Mucosa of gallbladder (tissue), 1 donor: ENCODE data around the gene SLC39A11. TPM values are rescaled to one million over a fixed set of nuclear protein-coding genes. Genes with fewer than 3 reads are reported as not detected.
"Not testable (repeated sequence)": the region's sequence is repeated elsewhere in the genome, so short reads cannot be mapped to it uniquely, and the experiment has no call there.

Source experiments
- DNase-seq: peaks from one replicate; pipeline ENCODE4 v3.0.0-alpha.2; 2020; ENCODE audit warnings: low spot score
- total RNA-seq: library from RNA; stranded (reverse); gene quantifications from one replicate; pipeline ENCODE4 v1.2.1, GENCODE V29; 2021
- donor health status: DM: no; HTN: no; CAD: no.

The SLC39A11 gene
- total RNA-seq, 1 donor from 2014 or later, result 62.8 TPM

- DNase-seq, result no peak
Measured at GRCh38 chr17:73071066-73071999, 21.2 kb downstream of the SLC39A11 start.

GRCh38 chr17:73069841-73070240 lies 22.6 kb downstream of the SLC39A11 start:
- no peak for DNase-seq

- DNase-seq, result no peak
Measured at GRCh38 chr17:73069164-73069770, 23.2 kb downstream of the SLC39A11 start.

- DNase-seq, result no peak
Measured at GRCh38 chr17:73068322-73069153, 23.9 kb downstream of the SLC39A11 start.

- not testable (repeated sequence) for DNase-seq
Measured at GRCh38 chr17:73067699-73068098, 24.8 kb downstream of the SLC39A11 start.

- DNase-seq, result no peak
Measured at GRCh38 chr17:73067075-73067474, 25.4 kb downstream of the SLC39A11 start.

GRCh38 chr17:73066148-73066884 lies 26.2 kb downstream of the SLC39A11 start:
- DNase-seq, result no peak

GRCh38 chr17:73065376-73065775 lies 27.1 kb downstream of the SLC39A11 start:
- no peak for DNase-seq

- DNase-seq, result no peak
Measured at GRCh38 chr17:73064084-73064938, 28.2 kb downstream of the SLC39A11 start.

- DNase-seq, result no peak
Measured at GRCh38 chr17:73062726-73063125, 29.8 kb downstream of the SLC39A11 start.

- no peak for DNase-seq
Measured at GRCh38 chr17:73061161-73061560, 31.3 kb downstream of the SLC39A11 start.

GRCh38 chr17:73060721-73061120 lies 31.8 kb downstream of the SLC39A11 start:
- DNase-seq, result no peak

- not testable (repeated sequence) for DNase-seq
Measured at GRCh38 chr17:73059713-73060112, 32.8 kb downstream of the SLC39A11 start.

GRCh38 chr17:73058022-73058421 lies 34.5 kb downstream of the SLC39A11 start:
- DNase-seq, result no peak

- DNase-seq, result no peak
Measured at GRCh38 chr17:73057196-73057595, 35.3 kb downstream of the SLC39A11 start.

- DNase-seq, result no peak
Measured at GRCh38 chr17:73052923-73053322, 39.6 kb downstream of the SLC39A11 start.

GRCh38 chr17:73050797-73051196 lies 41.7 kb downstream of the SLC39A11 start:
- no peak for DNase-seq

GRCh38 chr17:73048170-73048569 lies 44.3 kb downstream of the SLC39A11 start:
- no peak for DNase-seq

- no peak for DNase-seq
Measured at GRCh38 chr17:73045724-73046123, 46.8 kb downstream of the SLC39A11 start.
